Measurements from ENCODE around the gene PPIC.

The PPIC gene

DNA sequence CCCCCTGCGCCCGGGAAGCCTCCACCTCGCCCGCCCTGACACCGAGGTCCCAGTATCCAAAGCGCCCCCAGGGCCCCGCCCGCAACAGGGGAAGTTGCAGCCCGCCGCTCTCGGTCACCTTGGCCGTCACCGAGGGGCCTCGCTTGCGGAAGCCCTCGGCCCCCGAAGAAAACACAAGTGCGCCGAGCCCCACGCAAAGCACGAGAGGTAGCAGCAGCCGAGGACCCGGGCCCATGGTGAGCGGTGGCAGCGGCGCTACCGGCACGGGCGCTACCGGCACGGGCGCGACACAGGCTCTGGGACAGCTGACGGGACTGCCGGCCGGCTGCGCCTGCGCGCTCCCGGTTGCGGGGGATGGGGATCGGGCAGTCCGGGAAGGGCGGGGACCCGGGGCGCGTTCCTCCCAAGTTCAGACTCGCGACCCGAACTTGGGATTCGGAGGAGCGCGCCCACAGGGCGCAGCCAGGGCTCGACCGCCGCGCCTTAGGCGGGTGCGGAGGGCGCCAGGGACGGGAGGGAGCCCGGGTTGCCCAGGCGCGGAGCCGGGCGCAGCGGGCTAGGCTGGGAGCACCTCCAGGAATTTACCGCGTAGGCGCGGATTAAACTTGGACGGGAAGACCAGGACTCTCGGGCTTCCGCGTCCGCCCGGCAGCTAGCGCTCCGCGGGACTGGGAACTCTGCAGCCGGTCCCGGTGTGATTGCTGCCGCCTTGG is at the start of gene PPIC:
Gene PPIC (minus strand): TSS at position 335 of the 713 bp plus-strand sequence. CDS start 100 bp downstream, at position 235.
- TF ChIP-seq, protein P1, sequence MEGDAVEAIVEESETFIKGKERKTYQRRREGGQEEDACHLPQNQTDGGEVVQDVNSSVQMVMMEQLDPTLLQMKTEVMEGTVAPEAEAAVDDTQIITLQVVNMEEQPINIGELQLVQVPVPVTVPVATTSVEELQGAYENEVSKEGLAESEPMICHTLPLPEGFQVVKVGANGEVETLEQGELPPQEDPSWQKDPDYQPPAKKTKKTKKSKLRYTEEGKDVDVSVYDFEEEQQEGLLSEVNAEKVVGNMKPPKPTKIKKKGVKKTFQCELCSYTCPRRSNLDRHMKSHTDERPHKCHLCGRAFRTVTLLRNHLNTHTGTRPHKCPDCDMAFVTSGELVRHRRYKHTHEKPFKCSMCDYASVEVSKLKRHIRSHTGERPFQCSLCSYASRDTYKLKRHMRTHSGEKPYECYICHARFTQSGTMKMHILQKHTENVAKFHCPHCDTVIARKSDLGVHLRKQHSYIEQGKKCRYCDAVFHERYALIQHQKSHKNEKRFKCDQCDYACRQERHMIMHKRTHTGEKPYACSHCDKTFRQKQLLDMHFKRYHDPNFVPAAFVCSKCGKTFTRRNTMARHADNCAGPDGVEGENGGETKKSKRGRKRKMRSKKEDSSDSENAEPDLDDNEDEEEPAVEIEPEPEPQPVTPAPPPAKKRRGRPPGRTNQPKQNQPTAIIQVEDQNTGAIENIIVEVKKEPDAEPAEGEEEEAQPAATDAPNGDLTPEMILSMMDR (IDR thresholded peaks at IDR 0.05; ENCODE audit: extremely low read depth, insufficient read depth, missing control alignments): no peak
- in situ Hi-C loops (cut with MboI; ENCODE audit: low pct_unique_long_range_greater_than_20kb, low sequenced_read_pairs, unreplicated experiment): no loop called here
- peak; percentile 62 for DNase-seq (ENCODE audit: low spot score)

DNA sequence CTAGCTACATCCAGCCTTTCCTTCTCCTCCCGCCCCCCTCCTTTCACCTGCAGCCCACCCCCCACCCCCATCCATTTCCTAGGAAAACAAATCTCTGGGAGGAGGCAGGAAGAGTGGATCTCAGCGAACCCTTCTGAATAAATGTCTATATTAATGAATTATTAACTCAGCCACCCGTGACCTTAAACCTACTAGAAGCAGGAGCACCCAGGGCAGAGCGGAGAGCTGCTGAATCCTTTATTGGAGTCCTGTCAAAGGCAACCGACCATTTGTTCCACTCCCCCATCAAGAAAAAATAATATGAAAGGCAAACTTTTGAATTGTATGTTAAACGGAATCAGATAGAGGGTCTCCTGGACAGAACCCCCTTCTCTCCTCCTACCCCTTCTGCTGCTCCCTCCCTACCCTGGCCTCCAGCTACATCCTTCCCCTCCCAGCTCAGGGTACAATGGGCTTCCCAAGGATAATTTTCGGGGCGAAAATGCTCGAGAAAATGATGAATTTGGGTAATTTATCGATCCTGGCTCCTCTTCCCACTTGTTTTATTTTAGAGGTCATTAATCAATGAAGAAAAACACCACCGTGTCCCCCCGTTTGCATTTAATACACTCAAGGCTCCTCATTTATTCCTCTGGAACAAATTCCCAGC is 49.2 kb upstream of the PPIC start:
- in situ Hi-C loops (cut with MboI; ENCODE audit: low pct_unique_long_range_greater_than_20kb, low sequenced_read_pairs, unreplicated experiment): no loop called here
- no peak for DNase-seq (ENCODE audit: low spot score)
- TF ChIP-seq, protein P1 (IDR thresholded peaks at IDR 0.05; ENCODE audit: extremely low read depth, insufficient read depth, missing control alignments): no peak

DNA sequence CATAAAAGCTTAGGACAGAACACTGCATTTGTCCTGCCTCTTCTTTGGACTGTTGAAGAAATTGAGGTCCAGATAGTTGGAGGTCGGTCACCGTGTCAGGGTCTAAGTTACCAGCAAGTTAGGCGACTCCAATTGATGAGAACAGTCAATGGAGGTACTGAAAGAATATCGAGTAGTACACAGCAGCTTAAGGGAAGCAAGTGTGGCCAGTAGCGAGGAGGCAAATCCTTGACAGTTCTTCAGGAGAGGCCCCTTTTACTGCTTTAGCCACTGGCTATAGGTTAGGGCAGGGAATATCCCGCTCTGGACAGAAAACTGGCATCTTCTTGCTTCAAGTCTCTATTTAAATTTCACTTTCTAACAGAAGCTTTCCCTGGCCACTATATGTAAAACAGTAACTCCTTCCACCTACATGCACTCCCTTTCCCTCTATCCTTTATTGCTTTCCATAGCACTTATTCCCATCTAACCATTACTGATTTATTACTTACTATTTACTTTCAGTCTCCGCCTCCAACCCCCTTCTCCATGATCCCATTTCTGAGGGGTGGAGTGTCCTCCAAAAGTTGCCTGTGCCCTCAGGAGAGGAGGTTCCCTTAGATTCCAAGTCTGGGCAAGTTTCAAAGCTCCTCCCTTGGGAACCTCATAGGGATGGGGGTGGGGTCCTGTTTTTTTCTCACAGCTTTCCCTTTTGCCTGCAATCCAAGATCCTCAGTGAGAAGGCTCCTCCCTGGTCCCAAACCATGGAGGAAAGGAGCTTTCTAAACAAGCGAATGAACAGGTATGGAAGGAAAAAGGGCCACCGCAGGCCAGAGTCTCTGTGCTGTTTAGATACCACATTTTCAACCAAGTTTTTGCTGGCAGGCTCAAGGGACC is 48.4 kb upstream of the PPIC start:
- in situ Hi-C loops (cut with MboI; ENCODE audit: low pct_unique_long_range_greater_than_20kb, low sequenced_read_pairs, unreplicated experiment): no loop called here
- TF ChIP-seq, protein P1 (IDR thresholded peaks at IDR 0.05; ENCODE audit: extremely low read depth, insufficient read depth, missing control alignments): no peak
- no peak for DNase-seq (ENCODE audit: low spot score)

DNA sequence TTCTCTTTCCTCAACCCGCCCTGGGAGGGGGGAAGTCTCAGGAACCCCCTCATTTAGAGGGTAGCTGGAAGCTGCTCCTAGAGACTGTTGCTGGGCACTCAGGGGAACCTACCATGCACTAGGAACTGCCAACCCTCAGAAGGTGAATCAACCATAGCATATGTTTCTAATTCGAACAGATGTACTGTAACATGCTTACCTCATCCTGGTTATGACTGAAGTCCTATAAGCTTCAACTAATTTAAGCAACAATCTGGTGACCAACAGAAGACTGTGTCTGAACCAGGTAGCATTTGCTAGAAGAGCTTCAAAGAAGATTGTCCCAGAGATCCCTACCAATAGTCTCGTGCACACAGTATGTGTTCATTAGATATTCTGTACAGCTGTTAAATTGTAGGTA is 46.8 kb upstream of the PPIC start:
- no peak for DNase-seq (ENCODE audit: low spot score)

DNA sequence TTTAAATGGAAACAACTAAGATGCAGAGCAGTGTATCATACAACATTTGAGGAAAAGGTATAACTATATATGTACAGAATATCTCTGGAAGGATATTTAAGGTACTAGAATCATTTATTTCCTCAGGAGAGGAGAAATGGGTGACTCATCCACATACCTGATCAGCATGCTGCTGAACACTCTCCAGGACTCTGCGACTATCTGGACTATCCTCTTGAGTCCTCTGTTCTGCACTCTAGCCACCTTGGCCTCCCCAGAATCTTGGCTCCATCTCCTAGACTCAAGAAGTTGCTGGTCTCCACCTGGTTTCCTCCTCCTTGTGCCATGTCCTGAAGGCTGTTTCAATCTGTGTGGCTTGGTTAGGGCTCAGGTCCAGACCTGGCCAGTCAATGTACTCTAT is 43.7 kb upstream of the PPIC start:
- in situ Hi-C loops (cut with MboI; ENCODE audit: low pct_unique_long_range_greater_than_20kb, low sequenced_read_pairs, unreplicated experiment): no loop called here
- no peak for DNase-seq (ENCODE audit: low spot score)
- TF ChIP-seq, protein P1 (IDR thresholded peaks at IDR 0.05; ENCODE audit: extremely low read depth, insufficient read depth, missing control alignments): no peak

More for the DNA sequence above, 46.8 kb upstream of the PPIC start:
- in situ Hi-C loops (cut with MboI; ENCODE audit: low pct_unique_long_range_greater_than_20kb, low sequenced_read_pairs, unreplicated experiment): no loop called here
- TF ChIP-seq, protein P1 (IDR thresholded peaks at IDR 0.05; ENCODE audit: extremely low read depth, insufficient read depth, missing control alignments): no peak

DNA sequence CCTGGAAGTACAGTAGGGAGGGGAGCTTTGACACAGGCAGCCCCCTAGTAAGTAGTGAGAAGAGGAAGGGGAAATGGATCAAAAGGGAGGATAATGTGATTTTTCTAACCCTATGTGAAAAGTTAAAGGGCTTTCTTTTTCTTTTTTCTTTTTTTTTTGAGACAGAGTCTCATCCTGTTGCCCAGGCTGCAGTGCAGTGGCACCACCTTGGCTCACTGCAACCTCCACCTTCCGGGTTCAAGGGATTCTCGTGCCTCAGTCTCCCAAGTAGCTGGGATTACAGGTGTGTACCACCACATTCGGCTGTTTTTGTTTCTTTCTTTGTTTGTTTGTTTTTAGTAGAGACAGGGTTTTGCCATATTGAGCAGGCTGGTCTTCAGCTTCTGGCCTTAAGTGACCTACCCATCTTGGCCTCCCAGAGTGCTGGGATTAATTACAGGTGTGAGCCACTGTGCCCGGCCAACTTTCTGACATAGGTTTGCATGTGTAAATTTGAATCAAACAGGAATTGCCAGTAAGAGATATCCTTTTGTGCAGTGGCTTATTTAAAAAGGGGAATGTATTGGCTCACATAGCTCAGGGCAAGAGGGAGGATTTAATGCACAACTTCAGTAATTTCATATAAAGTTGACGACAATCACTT is 39.1 kb upstream of the PPIC start:
- in situ Hi-C loops (cut with MboI; ENCODE audit: low pct_unique_long_range_greater_than_20kb, low sequenced_read_pairs, unreplicated experiment): no loop called here
- TF ChIP-seq, protein P1 (IDR thresholded peaks at IDR 0.05; ENCODE audit: extremely low read depth, insufficient read depth, missing control alignments): no peak
- DNase-seq (ENCODE audit: low spot score): no peak

Measured in GM13977 (cell line).